Measurements from ENCODE around the gene PHIP.

- no peak for TF ChIP-seq POLR2AphosphoS5 (IDR thresholded peaks at IDR 0.05)
- TF ChIP-seq, protein P1, sequence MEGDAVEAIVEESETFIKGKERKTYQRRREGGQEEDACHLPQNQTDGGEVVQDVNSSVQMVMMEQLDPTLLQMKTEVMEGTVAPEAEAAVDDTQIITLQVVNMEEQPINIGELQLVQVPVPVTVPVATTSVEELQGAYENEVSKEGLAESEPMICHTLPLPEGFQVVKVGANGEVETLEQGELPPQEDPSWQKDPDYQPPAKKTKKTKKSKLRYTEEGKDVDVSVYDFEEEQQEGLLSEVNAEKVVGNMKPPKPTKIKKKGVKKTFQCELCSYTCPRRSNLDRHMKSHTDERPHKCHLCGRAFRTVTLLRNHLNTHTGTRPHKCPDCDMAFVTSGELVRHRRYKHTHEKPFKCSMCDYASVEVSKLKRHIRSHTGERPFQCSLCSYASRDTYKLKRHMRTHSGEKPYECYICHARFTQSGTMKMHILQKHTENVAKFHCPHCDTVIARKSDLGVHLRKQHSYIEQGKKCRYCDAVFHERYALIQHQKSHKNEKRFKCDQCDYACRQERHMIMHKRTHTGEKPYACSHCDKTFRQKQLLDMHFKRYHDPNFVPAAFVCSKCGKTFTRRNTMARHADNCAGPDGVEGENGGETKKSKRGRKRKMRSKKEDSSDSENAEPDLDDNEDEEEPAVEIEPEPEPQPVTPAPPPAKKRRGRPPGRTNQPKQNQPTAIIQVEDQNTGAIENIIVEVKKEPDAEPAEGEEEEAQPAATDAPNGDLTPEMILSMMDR (IDR thresholded peaks at IDR 0.05) = no peak
- TF ChIP-seq POLR2A (IDR thresholded peaks at IDR 0.05) = no peak
Observed at GRCh38 chr6:78948785-78949184, 129.3 kb downstream of the PHIP start.
